GM23338 (cell line): ENCODE results near the gene ERC2. TPM values are rescaled to one million over a fixed set of nuclear protein-coding genes. Genes with fewer than 3 reads are reported as not detected.

Experiments used
- ATAC-seq: fragments of 200-7000 bp; cut with Tn5 transposase; 3 replicates; pipeline ENCODE4 v1.9.1; 2020
- DNase-seq: peaks from one replicate; pipeline ENCODE4 v3.0.0-alpha.2; 2015; ENCODE audit warnings: low spot score
- H2AFZ ChIP-seq: fragments of 200-600 bp; sonication (generic); 2 replicates; pipeline ENCODE4 v1.8.0; 2016; ENCODE audit warnings: antibody characterized with exemption, mild to moderate bottlenecking, moderate library complexity
- H3F3A ChIP-seq: fragments of 200-600 bp; sonication (generic); replicated peaks from 2 replicates; pipeline ENCODE4 v1.8.0; 2017; ENCODE audit warnings: antibody characterized with exemption, mixed run types, low read depth
- H3K27ac ChIP-seq: fragments of 200-600 bp; sonication (generic); 2 replicates; pipeline ENCODE4 v1.6.1; 2016; ENCODE audit warnings: low read depth
- H3K27me3 ChIP-seq: fragments of 200-600 bp; sonication (generic); 2 replicates; pipeline ENCODE4 v1.8.0; 2016; ENCODE audit warnings: mild to moderate bottlenecking, mixed run types, moderate library complexity; ENCODE audit not compliant: insufficient read depth
- H3K36me3 ChIP-seq: fragments of 200-600 bp; sonication (generic); 2 replicates; pipeline ENCODE4 v1.8.0; 2016; ENCODE audit warnings: mild to moderate bottlenecking; ENCODE audit not compliant: insufficient read depth
- H3K4me1 ChIP-seq: fragments of 200-600 bp; sonication (generic); 2 replicates; pipeline ENCODE4 v1.8.0; 2016; ENCODE audit warnings: mild to moderate bottlenecking, moderate library complexity; ENCODE audit not compliant: insufficient read depth
- H3K4me2 ChIP-seq: fragments of 200-600 bp; sonication (generic); 2 replicates; pipeline ENCODE4 v1.7.1; 2017; ENCODE audit warnings: mixed run types
- H3K4me3 ChIP-seq: fragments of 200-600 bp; sonication (generic); 2 replicates; pipeline ENCODE4 v1.6.1; 2016; ENCODE audit warnings: mixed run types
- H3K79me2 ChIP-seq: fragments of 200-600 bp; sonication (generic); replicated peaks from 2 replicates; pipeline ENCODE4 v1.8.0; 2017; ENCODE audit warnings: mild to moderate bottlenecking; ENCODE audit not compliant: insufficient read depth
- H3K9me2 ChIP-seq: fragments of 200-600 bp; sonication (generic); 2 replicates; pipeline ENCODE4 v1.8.0; 2017; ENCODE audit not compliant: insufficient read depth
- H4K20me1 ChIP-seq: fragments of 200-600 bp; sonication (generic); replicated peaks from 2 replicates; pipeline ENCODE4 v1.8.0; 2017; ENCODE audit warnings: mild to moderate bottlenecking; ENCODE audit not compliant: insufficient read depth
- H3K27ac Mint-ChIP-seq: 2 replicates; pipeline ENCODE4 v1.8.0; 2020; ENCODE audit warnings: inconsistent platforms, mild to moderate bottlenecking, moderate library complexity, mixed read lengths
- H3K27me3 Mint-ChIP-seq: 3 replicates; pipeline ENCODE4 v1.8.0; 2022; ENCODE audit warnings: low read depth, mild to moderate bottlenecking, moderate library complexity, mixed read lengths, inconsistent platforms; ENCODE audit not compliant: insufficient read depth, poor library complexity
- H3K36me3 Mint-ChIP-seq: 3 replicates; pipeline ENCODE4 v1.8.0; 2021; ENCODE audit warnings: low read depth, mild to moderate bottlenecking, inconsistent platforms, moderate library complexity, mixed read lengths
- H3K4me1 Mint-ChIP-seq: 3 replicates; pipeline ENCODE4 v1.8.0; 2020; ENCODE audit warnings: mild to moderate bottlenecking, inconsistent platforms, mixed read lengths
- H3K4me3 Mint-ChIP-seq: 3 replicates; pipeline ENCODE4 v1.8.0; 2021; ENCODE audit warnings: moderate library complexity, mild to moderate bottlenecking, inconsistent platforms, mixed read lengths
- H3K9me3 Mint-ChIP-seq: 3 replicates; pipeline ENCODE4 v1.8.0; 2020; ENCODE audit warnings: moderate library complexity, mild to moderate bottlenecking, inconsistent platforms, mixed read lengths
- CREB1 ChIP-seq: fragments of 250-450 bp; sonication (Bioruptor Pico); IDR thresholded peaks from 2 replicates; pipeline ENCODE4 v1.5.0; 2020; ENCODE audit warnings: low read depth, mild to moderate bottlenecking, moderate library complexity
- JUNB ChIP-seq: IDR thresholded peaks from one replicate; pipeline ENCODE4 v1.6.1; 2016; ENCODE audit warnings: antibody characterized with exemption; ENCODE audit not compliant: unreplicated experiment
- POLR2AphosphoS5 ChIP-seq: IDR thresholded peaks from 2 replicates; pipeline ENCODE4 v1.6.1; 2016; ENCODE audit warnings: antibody characterized with exemption, low read depth
- REST ChIP-seq: IDR thresholded peaks from one replicate; pipeline ENCODE4 v1.6.1; 2018; ENCODE audit warnings: antibody characterized with exemption; ENCODE audit not compliant: unreplicated experiment
- STAT1 ChIP-seq: IDR thresholded peaks from one replicate; pipeline ENCODE4 v1.6.1; 2016; ENCODE audit warnings: antibody characterized with exemption; ENCODE audit not compliant: unreplicated experiment
- ZNF462 ChIP-seq: fragments of 250-450 bp; sonication (Bioruptor Pico); IDR thresholded peaks from 2 replicates; pipeline ENCODE4 v1.5.0; 2020; ENCODE audit warnings: mild to moderate bottlenecking, moderate library complexity
- polyA plus RNA-seq: library from polyadenylated mRNA; unstranded; fragments of >200 nt; fragmentation: Nextera tagmentation; extraction: Ambion mirVana; gene quantifications from 2 replicates; pipeline ENCODE4 v1.2.1, GENCODE V29; 2016
- total RNA-seq: library from RNA; depleted of rRNA; stranded (reverse); fragments of >200 nt; shearing (Covaris generic); gene quantifications from 2 replicates; pipeline ENCODE4 v1.2.3, GENCODE V29; 2014

Gene ERC2
- total and polyA plus RNA-seq, 2 experiments from 2014 or later = 11.8 to 13.7 TPM

- no peak for TF ChIP-seq ZNF462 (CRISPR knock-in tag)
Measured at GRCh38 chr3:56189536-56189935, 278.7 kb downstream of the ERC2 start (continued).

GRCh38 chr3:56188201-56188600 is 280.1 kb downstream of the ERC2 start:
- H3K9me2 ChIP-seq = peaks cover 3% of the 10 kb centered on the region
- no peaks in the 10 kb centered on the region for H3K4me1 Mint-ChIP-seq
- H3K9me3 Mint-ChIP-seq = no peaks in the 10 kb centered on the region
- H3K79me2 ChIP-seq = no peaks in the 10 kb centered on the region
- DNase-seq (no peak), ATAC-seq (no peak)
- H3K27me3 ChIP-seq = no peaks in the 10 kb centered on the region
- no peak overlapping the region for H3K27ac Mint-ChIP-seq
- no peak overlapping the region for H3K4me2 ChIP-seq
- no peak overlapping the region for H3K27ac ChIP-seq
- H3K36me3 ChIP-seq = no peaks in the 10 kb centered on the region
- H3F3A ChIP-seq = no peaks in the 10 kb centered on the region
- H3K27me3 Mint-ChIP-seq = peaks cover 1% of the 10 kb centered on the region
- H3K4me3 Mint-ChIP-seq = no peak overlapping the region
- no peaks in the 10 kb centered on the region for H3K4me1 ChIP-seq
- no peak overlapping the region for H2AFZ ChIP-seq
- no peak overlapping the region for H3K4me3 ChIP-seq
- H3K36me3 Mint-ChIP-seq = no peaks in the 10 kb centered on the region; the same call in 2 of the 3 replicates
- H4K20me1 ChIP-seq = no peaks in the 10 kb centered on the region; the same call in 1 of the 2 replicates
- no peak for TF ChIP-seq STAT1
- no peak for TF ChIP-seq ZNF462 (CRISPR knock-in tag)
- TF ChIP-seq REST = no peak
- no peak for TF ChIP-seq JUNB
- no peak for TF ChIP-seq CREB1 (CRISPR knock-in tag)
- no peak for TF ChIP-seq POLR2AphosphoS5
